ENCODE measurements around the gene FEM1A. TPM values are rescaled to one million over a fixed set of nuclear protein-coding genes. Genes with fewer than 3 reads are reported as not detected.

The FEM1A gene
- total and polyA plus RNA-seq, 2 of the 8 experiments (the other 6 are each of a cell fraction or from before 2014, with no cell fraction given): 6.7 to 16.1 TPM

- H4K5ac ChIP-seq (ENCODE audit: insufficient read length, low read depth, low read length): no peak within 1 kb of the TSS
- H3K14ac ChIP-seq (ENCODE audit: insufficient read length): no peak within 1 kb of the TSS
- H3K4me3 ChIP-seq (ENCODE audit: extremely low read depth in 1 of 4, insufficient read depth in 2 of 4, low read depth in 3 of 4, low read length in 4 of 4): peak within 1 kb of the TSS; percentile 56 to 93 (median 64)
- H3K9ac ChIP-seq (replicated peaks in 1 of 4; ENCODE audit: extremely low read depth in 1 of 4, low read depth in 3 of 4, low read length in 3 of 4): 0 out of 7 replicates have a peak within 1 kb of the TSS, but pooled peaks of 1 of the 4 experiments have one; percentile 25
- FAIRE-seq (no peak), DNase-seq (ENCODE audit: low read depth in 1 of 2, low spot score in 2 of 2) (peak in 1 of 2 experiments; percentile 56)
- H4K20me1 ChIP-seq (replicated peaks in 1 of 2; ENCODE audit: control insufficient read depth in 1 of 2, insufficient read depth in 2 of 2, low read length in 2 of 2): no peaks in the 10 kb centered on the region
- no peak within 1 kb of the TSS for H2BK120ac ChIP-seq (replicated peaks; ENCODE audit: low read depth, low read length)
- H2BK12ac ChIP-seq (ENCODE audit: low read depth, low read length): 0 out of 2 replicates have a peak within 1 kb of the TSS, but pooled peaks have one; percentile 39
- H2BK5ac ChIP-seq (ENCODE audit: low read depth, low read length): no peak within 1 kb of the TSS; the same call in 1 of the 2 replicates
- no peaks in the 10 kb centered on the region for H3K23me2 ChIP-seq (ENCODE audit: low read depth, low read length)
- no peak within 1 kb of the TSS for H3K4ac ChIP-seq (replicated peaks; ENCODE audit: insufficient read length, low read depth, low read length)
- no peak within 1 kb of the TSS for H3K23ac ChIP-seq (ENCODE audit: insufficient read length)
- no peak within 1 kb of the TSS for H4K91ac ChIP-seq (replicated peaks; ENCODE audit: insufficient read length, low read length)
- ChIA-PET POLR2A (ENCODE audit: partially characterized antibody) (interaction anchor here (0.5 to 1.0 kb wide), 2 partner anchors 35 to 40 kb away, joined by 3 read pairs; partner anchors contain the start of gene FEM1A), CTCF (ENCODE audit: partially characterized antibody) (interaction anchor here (0.6 to 1.6 kb wide), 5 partner anchors 22 to 830 kb away, joined by 3 to 5 read pairs (median 3); no protein-coding TSS in a partner anchor)
- H3K36me3 ChIP-seq (ENCODE audit: control insufficient read depth in 2 of 4, insufficient read depth in 4 of 4, low read length in 3 of 4): no peaks in the 10 kb centered on the region
- H3K56ac ChIP-seq (replicated peaks; ENCODE audit: insufficient read length, low read depth, low read length): no peak within 1 kb of the TSS
- H3K27ac ChIP-seq (ENCODE audit: low read depth, low read length): no peak within 1 kb of the TSS
- no peaks in the 10 kb centered on the region for H3K4me1 ChIP-seq (replicated peaks in 1 of 4; ENCODE audit: control insufficient read depth in 3 of 4, insufficient read depth in 4 of 4, low read length in 3 of 4)
- H4K8ac ChIP-seq (ENCODE audit: extremely low read depth, insufficient read depth, low read length): peak within 1 kb of the TSS; percentile 28; the same call in 1 of the 2 replicates
- H3K27me3 ChIP-seq (replicated peaks in 1 of 4; ENCODE audit: control insufficient read depth in 3 of 4, extremely low read depth in 1 of 4, insufficient read depth in 3 of 4, low read length in 3 of 4): peaks cover 0 to 16% (median 12%) of the 10 kb centered on the region in 4 experiments; a peak in 6 of 7 replicates
- H3K9me3 ChIP-seq (ENCODE audit: insufficient read depth in 2 of 2, low read depth in 1 of 2, low read length in 1 of 2): no peaks in the 10 kb centered on the region
- H2BK20ac ChIP-seq (ENCODE audit: low read length): no peak within 1 kb of the TSS
- H2BK15ac ChIP-seq (ENCODE audit: low read length): peak within 1 kb of the TSS; percentile 92; the same call in 1 of the 2 replicates
- H3K79me2 ChIP-seq (ENCODE audit: control insufficient read depth in 1 of 2, insufficient read depth in 2 of 2, low read length in 2 of 2): no peaks in the 10 kb centered on the region
- H3K4me2 ChIP-seq (ENCODE audit: insufficient read depth in 1 of 2, low read depth in 2 of 2, low read length in 2 of 2): peak within 1 kb of the TSS; percentile 58 to 98
- H3K18ac ChIP-seq (ENCODE audit: extremely low read depth, low read length): peak within 1 kb of the TSS; percentile 71; the same call in 1 of the 2 replicates
- WGBS, 2 experiments (ENCODE audit: extremely low coverage in 1 of 2, insufficient coverage in 1 of 2, insufficient read length in 1 of 2, insufficient replicate concordance in 2 of 2, low coverage in 1 of 2, low lambda C conversion rate in 2 of 2, missing lambda C conversion rate in 1 of 2): 15% methylated on average over 10 of the region's 52 CpGs; no CpG with 5 or more reads in 1 of the 2 experiments
- no peaks in the 10 kb centered on the region for H3K79me1 ChIP-seq (ENCODE audit: low read depth, low read length)
- peak within 1 kb of the TSS; percentile 79 for H2AFZ ChIP-seq (ENCODE audit: low read length)
- no peak within 1 kb of the TSS for H2AK5ac ChIP-seq (ENCODE audit: low read depth, low read length)
- TF ChIP-seq MAX (IDR thresholded peaks at IDR 0.05) (peak; percentile 16; the same call in 1 of the 2 replicates), POLR2AphosphoS5 (IDR thresholded peaks at IDR 0.05; ENCODE audit: low read depth, low read length) (no peak), HDAC2 (IDR thresholded peaks at IDR 0.05; ENCODE audit: borderline replicate concordance in 1 of 2, low read depth in 2 of 2, low read length in 2 of 2) (no peak), SIRT6 (IDR thresholded peaks at IDR 0.05; ENCODE audit: low read length) (no peak), CBX5 (IDR thresholded peaks at IDR 0.05; ENCODE audit: low read depth, low read length) (no peak), YY1 (IDR thresholded peaks at IDR 0.05; ENCODE audit: low read depth, low read length) (no peak), SIX5 (IDR thresholded peaks at IDR 0.05; ENCODE audit: low read depth, low read length) (no peak), NRF1 (IDR thresholded peaks at IDR 0.05; ENCODE audit: low read depth, low read length) (no peak), RAD21 (IDR thresholded peaks at IDR 0.05 in 1 of 2, conservative IDR thresholded peaks at IDR 0.05 in 1 of 2; ENCODE audit: low read depth in 2 of 2, low read length in 2 of 2) (no peak), CHD1 (IDR thresholded peaks at IDR 0.05; ENCODE audit: low read depth, low read length) (no peak), ZNF274 (IDR thresholded peaks at IDR 0.05; ENCODE audit: borderline replicate concordance, extremely low read depth, low read length) (no peak), POU5F1 (IDR thresholded peaks at IDR 0.05; ENCODE audit: low read depth, low read length) (no peak)
Measured at GRCh38 chr19:4831304-4831978, 39.9 kb downstream of the FEM1A start, which contains the start of gene TICAM1. TSS of gene TICAM1 (minus strand) at chr19:4831712. CDS start at chr19:4818377, 13,335 bp downstream.

Data from H1 (cell line).